Measurements from ENCODE around the gene NAA80. TPM values are rescaled to one million over a fixed set of nuclear protein-coding genes. Genes with fewer than 3 reads are reported as not detected.
A peak's percentile ranks its signal among the peaks of the same experiment; 100 is the strongest.

The NAA80 gene
- total RNA-seq, 1 donor from 2014 or later, result 8.5 TPM

DNA sequence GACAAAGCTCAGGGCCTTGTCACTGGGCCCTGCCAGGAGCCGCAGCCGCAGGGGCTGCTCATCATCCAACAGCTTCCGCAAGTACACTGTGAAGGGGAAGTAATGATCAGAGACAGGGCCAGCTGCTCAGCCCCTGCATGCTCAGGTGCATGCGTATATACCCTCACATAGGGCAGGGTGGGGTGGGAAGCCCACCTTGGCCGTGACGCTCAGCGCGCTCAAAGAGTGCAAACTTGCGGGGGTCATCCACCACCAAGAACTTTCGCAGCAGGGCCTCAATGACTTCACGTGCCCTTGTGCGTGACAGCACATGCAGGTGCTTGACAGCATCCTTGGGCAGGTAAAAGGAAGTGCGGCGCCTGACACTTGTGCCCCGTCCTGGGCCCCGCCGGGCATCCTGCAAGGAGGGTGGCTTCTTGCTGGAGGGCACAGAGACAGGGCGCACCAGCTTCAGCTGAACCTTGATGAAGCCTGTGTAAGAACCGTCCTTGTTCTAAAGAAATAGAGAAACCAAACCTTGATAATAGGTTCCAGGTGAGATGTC, 32.2 kb upstream of the NAA80 start:
- DNase-seq (ENCODE audit: low read depth), result no peak
- TF ChIP-seq, protein P1, sequence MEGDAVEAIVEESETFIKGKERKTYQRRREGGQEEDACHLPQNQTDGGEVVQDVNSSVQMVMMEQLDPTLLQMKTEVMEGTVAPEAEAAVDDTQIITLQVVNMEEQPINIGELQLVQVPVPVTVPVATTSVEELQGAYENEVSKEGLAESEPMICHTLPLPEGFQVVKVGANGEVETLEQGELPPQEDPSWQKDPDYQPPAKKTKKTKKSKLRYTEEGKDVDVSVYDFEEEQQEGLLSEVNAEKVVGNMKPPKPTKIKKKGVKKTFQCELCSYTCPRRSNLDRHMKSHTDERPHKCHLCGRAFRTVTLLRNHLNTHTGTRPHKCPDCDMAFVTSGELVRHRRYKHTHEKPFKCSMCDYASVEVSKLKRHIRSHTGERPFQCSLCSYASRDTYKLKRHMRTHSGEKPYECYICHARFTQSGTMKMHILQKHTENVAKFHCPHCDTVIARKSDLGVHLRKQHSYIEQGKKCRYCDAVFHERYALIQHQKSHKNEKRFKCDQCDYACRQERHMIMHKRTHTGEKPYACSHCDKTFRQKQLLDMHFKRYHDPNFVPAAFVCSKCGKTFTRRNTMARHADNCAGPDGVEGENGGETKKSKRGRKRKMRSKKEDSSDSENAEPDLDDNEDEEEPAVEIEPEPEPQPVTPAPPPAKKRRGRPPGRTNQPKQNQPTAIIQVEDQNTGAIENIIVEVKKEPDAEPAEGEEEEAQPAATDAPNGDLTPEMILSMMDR (IDR thresholded peaks at IDR 0.05; ENCODE audit: insufficient read depth, low read length, poor library complexity, severe bottlenecking), result no peak
- Histone ChIP-seq H3K27me3 (ENCODE audit: control insufficient read depth, insufficient read depth, low read length) (no peaks in the 10 kb centered on the region), H3K4me3 (ENCODE audit: low read depth, low read length) (no peak overlapping the region), H3K36me3 (ENCODE audit: control insufficient read depth, insufficient read depth, low read length) (peaks cover 1% of the 10 kb centered on the region)

DNA sequence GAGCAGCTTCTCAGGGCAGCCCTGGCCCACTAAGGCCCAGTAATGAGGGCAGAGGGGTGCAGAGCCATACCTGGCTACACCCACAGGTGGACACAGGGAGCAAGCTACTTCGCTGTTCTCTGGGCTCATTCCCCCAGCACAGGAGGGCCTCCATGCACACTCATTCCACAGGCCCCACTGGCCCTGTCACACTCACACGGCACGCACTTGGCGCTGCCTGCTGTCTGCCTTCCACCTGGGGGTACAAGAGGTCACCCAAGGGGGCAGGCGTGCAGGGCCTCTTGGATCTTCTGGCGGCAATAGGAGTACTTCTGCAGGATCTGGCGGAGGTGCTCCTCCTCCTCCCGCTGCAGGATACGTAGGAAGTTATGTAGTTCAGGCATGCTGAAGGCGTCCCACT, 31.1 kb upstream of the NAA80 start:
- Histone ChIP-seq H3K36me3 (ENCODE audit: control insufficient read depth, insufficient read depth, low read length) (peaks cover 1% of the 10 kb centered on the region), H3K4me3 (ENCODE audit: low read depth, low read length) (no peak overlapping the region), H3K27me3 (ENCODE audit: control insufficient read depth, insufficient read depth, low read length) (no peaks in the 10 kb centered on the region)
- TF ChIP-seq, protein P1 (IDR thresholded peaks at IDR 0.05; ENCODE audit: insufficient read depth, low read length, poor library complexity, severe bottlenecking), result no peak
- no peak for DNase-seq (ENCODE audit: low read depth)

DNA sequence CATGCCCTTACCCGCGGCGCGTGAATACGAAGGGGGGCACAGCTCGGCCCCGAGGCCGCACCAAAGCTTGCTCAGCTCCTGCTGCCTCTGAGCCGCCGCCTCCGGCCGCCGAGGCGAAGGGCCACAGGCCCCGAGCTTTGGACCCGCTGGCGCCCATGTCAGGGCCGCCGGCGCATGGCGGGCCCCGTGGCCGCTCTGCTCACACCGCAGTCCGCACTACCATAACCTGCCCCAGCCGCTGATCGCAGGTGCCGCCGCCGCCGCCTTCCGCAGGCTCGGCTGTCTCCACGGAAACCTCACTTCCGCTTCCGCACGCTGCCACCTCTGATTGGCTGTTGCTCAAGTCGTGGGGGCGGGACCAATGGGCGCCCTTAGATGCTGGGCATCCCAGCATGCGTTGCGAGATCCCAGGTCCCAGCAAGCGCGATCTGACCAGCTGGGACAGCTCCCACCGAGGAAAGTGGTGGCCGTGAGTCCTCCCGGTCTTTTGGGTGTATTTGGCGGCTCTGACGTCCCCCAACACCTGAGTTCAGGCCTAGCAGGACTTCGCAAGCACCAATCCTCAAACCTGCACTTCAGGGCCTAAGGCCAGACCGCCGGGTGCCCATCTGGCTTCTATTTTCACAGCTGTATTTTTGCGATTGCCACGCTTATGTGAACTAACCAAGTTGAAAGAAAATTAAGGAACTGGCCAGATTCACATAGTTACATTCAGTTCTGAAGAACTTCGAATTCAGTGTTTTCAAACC, 28.9 kb upstream of the NAA80 start, which contains the start of gene TUSC2:
Gene TUSC2, minus strand, starts transcription at position 281 of the 749 bp plus-strand sequence. Its CDS starts 124 bp downstream, at position 157.
- H3K36me3 ChIP-seq (ENCODE audit: control insufficient read depth, insufficient read depth, low read length), result peaks cover 1% of the 10 kb centered on the region
- no peaks in the 10 kb centered on the region for H3K27me3 ChIP-seq (ENCODE audit: control insufficient read depth, insufficient read depth, low read length)
- H3K4me3 ChIP-seq (ENCODE audit: low read depth, low read length), result peak within 1 kb of the TSS; percentile 80
- TF ChIP-seq, protein P1 (IDR thresholded peaks at IDR 0.05; ENCODE audit: insufficient read depth, low read length, poor library complexity, severe bottlenecking), result no peak
- peak; percentile 92 for DNase-seq (ENCODE audit: low read depth)

DNA sequence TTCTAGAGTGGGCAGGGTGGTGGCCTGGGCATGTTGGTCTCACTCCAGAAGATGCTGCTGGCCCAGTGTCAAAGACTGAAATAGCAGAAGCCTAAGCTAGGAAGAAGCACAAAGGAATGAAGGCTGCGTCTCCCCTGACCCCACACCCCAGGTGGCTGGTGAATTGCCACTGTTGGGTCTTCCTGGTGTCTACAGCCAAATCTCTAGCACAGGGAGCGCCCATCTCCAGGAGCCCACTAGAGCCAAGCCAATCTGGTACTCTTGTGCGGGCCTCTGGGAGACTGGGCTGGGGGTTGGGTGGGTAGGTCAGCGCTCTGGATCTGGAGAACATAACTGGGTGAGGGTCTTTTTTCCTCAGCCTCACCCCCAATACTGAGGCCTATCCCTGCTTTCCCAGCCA, 27.9 kb upstream of the NAA80 start:
- no peaks in the 10 kb centered on the region for H3K27me3 ChIP-seq (ENCODE audit: control insufficient read depth, insufficient read depth, low read length)
- TF ChIP-seq, protein P1 (IDR thresholded peaks at IDR 0.05; ENCODE audit: insufficient read depth, low read length, poor library complexity, severe bottlenecking), result no peak
- H3K4me3 ChIP-seq (ENCODE audit: low read depth, low read length), result peak overlapping the region; percentile 80
- H3K36me3 ChIP-seq (ENCODE audit: control insufficient read depth, insufficient read depth, low read length), result peaks cover 1% of the 10 kb centered on the region
- no peak for DNase-seq (ENCODE audit: low read depth)

DNA sequence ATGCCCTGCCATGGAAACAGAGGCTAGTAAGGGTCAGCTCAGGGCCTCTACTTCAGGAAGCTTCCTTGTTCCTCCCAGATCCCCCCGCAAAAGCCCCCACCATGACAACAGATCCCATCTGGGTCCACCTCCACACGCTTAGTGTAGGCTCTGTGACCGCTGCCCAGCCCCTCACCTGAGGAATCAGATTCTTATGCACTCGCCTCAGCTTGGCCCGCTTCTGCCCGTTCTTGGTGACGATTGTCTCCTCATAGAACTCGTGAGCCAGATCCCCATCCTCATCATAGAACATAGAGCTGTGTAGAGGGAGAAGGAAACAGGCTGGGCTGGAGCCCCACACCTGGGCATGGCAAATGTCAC, 27.0 kb upstream of the NAA80 start:
- peaks cover 1% of the 10 kb centered on the region for H3K36me3 ChIP-seq (ENCODE audit: control insufficient read depth, insufficient read depth, low read length)
- H3K4me3 ChIP-seq (ENCODE audit: low read depth, low read length), result no peak overlapping the region
- H3K27me3 ChIP-seq (ENCODE audit: control insufficient read depth, insufficient read depth, low read length), result no peaks in the 10 kb centered on the region
- no peak for DNase-seq (ENCODE audit: low read depth)
- TF ChIP-seq, protein P1 (IDR thresholded peaks at IDR 0.05; ENCODE audit: insufficient read depth, low read length, poor library complexity, severe bottlenecking), result no peak
